GM12878 (cell line): ENCODE measurements around the gene RETN. TPM values are rescaled to one million over a fixed set of nuclear protein-coding genes. Genes with fewer than 3 reads are reported as not detected.

ENCODE experiments used
- BCL3 ChIP-seq: IDR thresholded peaks from 2 replicates; pipeline ENCODE4 v1.6.1; 2011; ENCODE audit warnings: borderline replicate concordance, low read depth, mild to moderate bottlenecking, moderate library complexity, low read length; ENCODE audit not compliant: insufficient read depth, poor library complexity, severe bottlenecking
- BCLAF1 ChIP-seq: fragments of 450-650 bp; IDR thresholded peaks from 2 replicates; pipeline ENCODE4 v1.6.1; 2017; ENCODE audit warnings: antibody characterized with exemption, mild to moderate bottlenecking, moderate library complexity
- CREB1 ChIP-seq: IDR thresholded peaks from 2 replicates; pipeline ENCODE4 v1.6.1; 2012; ENCODE audit warnings: low read depth, mild to moderate bottlenecking, inconsistent platforms
- EZH2 ChIP-seq: IDR thresholded peaks from 2 replicates; pipeline ENCODE4 v1.6.1; 2012; ENCODE audit warnings: low read depth, mild to moderate bottlenecking, control low read depth, inconsistent platforms, low read length, borderline replicate concordance; ENCODE audit not compliant: control insufficient read depth
- HDAC2 ChIP-seq: fragments of 200-600 bp; sonication (generic); IDR thresholded peaks from 2 replicates; pipeline ENCODE4 v1.6.1; 2017
- IKZF1 ChIP-seq: fragments of 450-650 bp; conservative IDR thresholded peaks from 2 replicates; pipeline ENCODE4 v1.6.1; 2017; ENCODE audit warnings: antibody characterized with exemption, mild to moderate bottlenecking
- IRF5 ChIP-seq: fragments of 450-650 bp; IDR thresholded peaks from 2 replicates; pipeline ENCODE4 v1.6.1; 2017; ENCODE audit warnings: borderline replicate concordance
- JUNB ChIP-seq: IDR thresholded peaks from 2 replicates; pipeline ENCODE4 v1.6.1; 2016; ENCODE audit warnings: antibody characterized with exemption, mild to moderate bottlenecking
- NFIC ChIP-seq: IDR thresholded peaks from 2 replicates; pipeline ENCODE4 v1.6.1; 2012; ENCODE audit warnings: low read depth, mild to moderate bottlenecking, inconsistent platforms, low read length, moderate library complexity
- PAX5 ChIP-seq: IDR thresholded peaks from 2 replicates; pipeline ENCODE4 v1.6.1; 2011; ENCODE audit warnings: low read depth, low read length, borderline replicate concordance
- RAD21 ChIP-seq: IDR thresholded peaks from 2 replicates; pipeline ENCODE4 v1.6.1; 2011; ENCODE audit warnings: mild to moderate bottlenecking, low read depth, low read length, moderate library complexity; ENCODE audit not compliant: insufficient read depth
- RAD51 ChIP-seq: fragments of 450-650 bp; IDR thresholded peaks from 2 replicates; pipeline ENCODE4 v1.6.1; 2016; ENCODE audit warnings: moderate library complexity, mild to moderate bottlenecking, inconsistent platforms
- TCF12 ChIP-seq: IDR thresholded peaks from 2 replicates; pipeline ENCODE4 v1.6.1; 2011; ENCODE audit warnings: low read depth, mild to moderate bottlenecking, low read length
- ZBTB11 ChIP-seq: fragments of 450-650 bp; formaldehyde crosslinking; IDR thresholded peaks from 2 replicates; pipeline ENCODE4 v1.5.0; 2022; ENCODE audit warnings: mild to moderate bottlenecking, missing genetic modification characterization
- ZNF217 ChIP-seq: fragments of 450-650 bp; IDR thresholded peaks from 2 replicates; pipeline ENCODE4 v1.6.1; 2017; ENCODE audit warnings: antibody characterized with exemption, mild to moderate bottlenecking
- polyA plus RNA-seq, 11 experiments: library from polyadenylated mRNA; depleted of rRNA in 4 of 11; unstranded in 6 of 11; stranded (reverse) in 5 of 11; fragments of >200 nt; fragmentation: Nextera tagmentation in 4 of 11; fragmentation: Illumina TruSeq in 1 of 11; extraction: Ambion mirVana in 4 of 11; extraction: Trizol in 1 of 11; gene quantifications; 1 replicate in 1 of 11; 2 replicates in 10 of 11; pipeline versions ENCODE4 v1.2.1 to v1.2.3, GENCODE V29; 2011 to 2016; ENCODE audit warnings: inconsistent platforms in 2 of 11, missing spikeins in 2 of 11, low read depth in 1 of 11
- total RNA-seq, 4 experiments: library from RNA; depleted of rRNA in 3 of 4; stranded (reverse); fragments of >200 nt in 3 of 4; fragmentation: Illumina TruSeq in 1 of 4; extraction: Trizol in 1 of 4; gene quantifications; 2 replicates each; pipeline versions ENCODE4 v1.2.1 to v1.2.3, GENCODE V29; 2013 to 2021

RETN gene
- total and polyA plus RNA-seq, 10 of the 15 experiments (the other 5 are each of a cell fraction or from before 2014, with no cell fraction given), result 0.26 TPM; not detected in 9

GRCh38 chr19:7718668-7719067 lies 49.8 kb downstream of the RETN start (continued):
- TF ChIP-seq BCLAF1, result no peak
- TF ChIP-seq IRF5, result no peak
- peak; percentile 35; the same call in 1 of the 2 replicates for TF ChIP-seq PAX5
- no peak for TF ChIP-seq JUNB
- TF ChIP-seq TCF12, result 0 out of 2 replicates have a peak, but pooled peaks have one; percentile 37
- TF ChIP-seq CREB1, result no peak
- TF ChIP-seq NFIC, result 0 out of 2 replicates have a peak, but pooled peaks have one; percentile 26
- no peak for TF ChIP-seq ZNF217
- no peak for TF ChIP-seq ZBTB11
- no peak for TF ChIP-seq IKZF1
- no peak for TF ChIP-seq HDAC2
- no peak for TF ChIP-seq RAD21
- no peak for TF ChIP-seq RAD51
- TF ChIP-seq EZH2, result no peak
- TF ChIP-seq BCL3, result peak; percentile 60
